ENCODE data around the gene BTF3. TPM values are rescaled to one million over a fixed set of nuclear protein-coding genes. Genes with fewer than 3 reads are reported as not detected.

BTF3 gene
- total RNA-seq, 1 donor from 2014 or later, result 664 TPM

DNA sequence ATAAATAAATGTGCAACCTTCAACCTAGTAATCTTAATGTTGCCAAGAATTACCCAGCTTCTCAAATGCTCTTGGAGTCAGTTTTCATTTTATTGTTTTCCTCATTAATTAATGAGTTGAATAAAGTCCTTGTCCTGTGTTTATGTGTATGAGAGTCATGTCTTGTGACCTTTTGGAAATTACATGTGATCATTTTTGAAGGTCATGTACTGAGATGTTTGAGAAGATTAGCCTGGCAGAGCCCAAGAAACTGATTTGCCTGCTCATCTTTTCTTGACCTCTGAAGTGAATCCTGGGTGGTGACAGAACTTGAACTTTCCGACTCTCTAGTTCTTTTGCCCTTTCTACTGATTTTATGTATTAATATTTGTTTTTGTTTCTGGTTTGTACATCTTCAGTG is 51.8 kb downstream of the BTF3 start:
- DNase-seq (ENCODE audit: extremely low spot score, unreplicated experiment), result no peak
- Mint-ChIP-seq H3K4me1 (ENCODE audit: unreplicated experiment) (no peaks in the 10 kb centered on the region), H3K36me3 (peaks cover 8% of the 10 kb centered on the region), H3K9me3 (no peaks in the 10 kb centered on the region), H3K27ac (no peak overlapping the region), H3K4me3 (no peak overlapping the region), H3K27me3 (no peaks in the 10 kb centered on the region)
- TF ChIP-seq, protein P1, sequence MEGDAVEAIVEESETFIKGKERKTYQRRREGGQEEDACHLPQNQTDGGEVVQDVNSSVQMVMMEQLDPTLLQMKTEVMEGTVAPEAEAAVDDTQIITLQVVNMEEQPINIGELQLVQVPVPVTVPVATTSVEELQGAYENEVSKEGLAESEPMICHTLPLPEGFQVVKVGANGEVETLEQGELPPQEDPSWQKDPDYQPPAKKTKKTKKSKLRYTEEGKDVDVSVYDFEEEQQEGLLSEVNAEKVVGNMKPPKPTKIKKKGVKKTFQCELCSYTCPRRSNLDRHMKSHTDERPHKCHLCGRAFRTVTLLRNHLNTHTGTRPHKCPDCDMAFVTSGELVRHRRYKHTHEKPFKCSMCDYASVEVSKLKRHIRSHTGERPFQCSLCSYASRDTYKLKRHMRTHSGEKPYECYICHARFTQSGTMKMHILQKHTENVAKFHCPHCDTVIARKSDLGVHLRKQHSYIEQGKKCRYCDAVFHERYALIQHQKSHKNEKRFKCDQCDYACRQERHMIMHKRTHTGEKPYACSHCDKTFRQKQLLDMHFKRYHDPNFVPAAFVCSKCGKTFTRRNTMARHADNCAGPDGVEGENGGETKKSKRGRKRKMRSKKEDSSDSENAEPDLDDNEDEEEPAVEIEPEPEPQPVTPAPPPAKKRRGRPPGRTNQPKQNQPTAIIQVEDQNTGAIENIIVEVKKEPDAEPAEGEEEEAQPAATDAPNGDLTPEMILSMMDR (conservative IDR thresholded peaks at IDR 0.05), result no peak

DNA sequence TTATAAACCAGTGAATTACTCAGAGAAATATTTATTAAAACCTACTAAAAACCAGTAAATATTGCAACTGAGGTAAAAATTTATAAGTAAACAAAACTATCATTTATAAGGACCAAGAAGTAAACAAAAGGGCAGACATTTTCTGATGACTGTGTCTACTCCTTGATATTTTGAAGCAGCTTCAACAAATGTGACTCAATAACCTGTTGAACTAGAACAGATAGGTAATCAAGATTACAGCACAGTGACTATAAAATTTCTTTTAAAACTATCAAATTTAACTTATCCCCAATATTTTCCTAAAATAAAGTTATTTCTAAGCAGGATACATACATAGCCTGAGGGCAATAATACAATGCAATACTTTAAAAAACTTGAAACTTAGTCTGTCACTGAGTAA is 54.4 kb downstream of the BTF3 start:
- Mint-ChIP-seq H3K4me1 (ENCODE audit: unreplicated experiment) (no peaks in the 10 kb centered on the region), H3K27ac (no peak overlapping the region), H3K36me3 (peaks cover 8% of the 10 kb centered on the region), H3K4me3 (no peak overlapping the region), H3K9me3 (no peaks in the 10 kb centered on the region), H3K27me3 (no peaks in the 10 kb centered on the region)
- no peak for DNase-seq (ENCODE audit: extremely low spot score, unreplicated experiment)
- TF ChIP-seq, protein P1 (conservative IDR thresholded peaks at IDR 0.05), result no peak

Other genes starting within 250 kb of the BTF3 start
- 1.3 and 15.9 TPM in 2 replicates for gene FOXD1, start 49.7 kb upstream of the BTF3 start, total RNA-seq (ENCODE audit: low replicate concordance)
- gene ANKRA2, start 67.2 kb downstream of the BTF3 start, total RNA-seq (ENCODE audit: low replicate concordance), result 23.2 and 26.0 TPM in 2 replicates
- 15.7 and 22.7 TPM in 2 replicates for gene UTP15, start 67.3 kb downstream of the BTF3 start, total RNA-seq (ENCODE audit: low replicate concordance)
- gene ARHGEF28, start 127.8 kb downstream of the BTF3 start, total RNA-seq (ENCODE audit: low replicate concordance), result 24.9 and 44.1 TPM in 2 replicates

All from type B pancreatic cell (in vitro differentiated cells).